ENCODE data around the gene RUSC2.
"Not testable (repeated sequence)": the region's sequence is repeated elsewhere in the genome, so short reads cannot be mapped to it uniquely, and the experiment has no call there.

RUSC2 gene

GRCh38 chr9:35489313-35490154, at the start of gene RUSC2:
Gene RUSC2 (plus strand): TSS chr9:35490111. CDS start chr9:35546522, 56,411 bp downstream.
- DNase-seq, result no peak

GRCh38 chr9:35446012-35446411, 43.9 kb upstream of the RUSC2 start:
- no peak for DNase-seq

- no peak for DNase-seq
Measured at GRCh38 chr9:35448496-35448895, 41.4 kb upstream of the RUSC2 start.

GRCh38 chr9:35452481-35452880, 37.4 kb upstream of the RUSC2 start:
- no peak for DNase-seq

- no peak for DNase-seq
Measured at GRCh38 chr9:35453786-35454185, 36.1 kb upstream of the RUSC2 start.

- DNase-seq, result no peak
Measured at GRCh38 chr9:35464141-35465025, 25.5 kb upstream of the RUSC2 start.

GRCh38 chr9:35470340-35470739, 19.6 kb upstream of the RUSC2 start:
- DNase-seq, result no peak

GRCh38 chr9:35470894-35471293, 19.0 kb upstream of the RUSC2 start:
- no peak for DNase-seq

GRCh38 chr9:35476596-35476995, 13.3 kb upstream of the RUSC2 start:
- no peak for DNase-seq

- DNase-seq, result not testable (repeated sequence)
Measured at GRCh38 chr9:35477211-35477855, 12.6 kb upstream of the RUSC2 start.

GRCh38 chr9:35478871-35479270, 11.0 kb upstream of the RUSC2 start:
- no peak for DNase-seq

- DNase-seq, result no peak
Measured at GRCh38 chr9:35481347-35481975, 8.4 kb upstream of the RUSC2 start.

GRCh38 chr9:35482071-35482470, 7.8 kb upstream of the RUSC2 start:
- no peak for DNase-seq

GRCh38 chr9:35484406-35484805, 5.5 kb upstream of the RUSC2 start:
- DNase-seq, result no peak

- DNase-seq, result no peak
Measured at GRCh38 chr9:35487081-35487480, 2.8 kb upstream of the RUSC2 start.

- no peak for DNase-seq
Measured at GRCh38 chr9:35488021-35488420, 1.9 kb upstream of the RUSC2 start.

- no peak for DNase-seq
Measured at GRCh38 chr9:35488566-35489312, 1.2 kb upstream of the RUSC2 start.

GRCh38 chr9:35490155-35490909, 421 bp downstream of the RUSC2 start:
- no peak for DNase-seq

GRCh38 chr9:35490910-35491465, 1.1 kb downstream of the RUSC2 start:
- no peak for DNase-seq

GRCh38 chr9:35493119-35493518, 3.2 kb downstream of the RUSC2 start:
- DNase-seq, result not testable (repeated sequence)

- DNase-seq, result no peak
Measured at GRCh38 chr9:35495984-35496383, 6.1 kb downstream of the RUSC2 start.
